HG03139 (cell line): ENCODE measurements around the gene KAT6B.

ENCODE experiments used
- ATAC-seq: cut with Tn5 transposase; IDR thresholded peaks from one replicate; pipeline ENCODE4 v1.9.1; 2021; ENCODE audit not compliant: unreplicated experiment

Gene KAT6B

GRCh38 chr10:74977913-74978847, 151.8 kb downstream of the KAT6B start:
- peak; percentile 75 for ATAC-seq

- ATAC-seq = no peak
Measured at GRCh38 chr10:74981831-74982633, 155.6 kb downstream of the KAT6B start.

GRCh38 chr10:74982634-74982982, 156.2 kb downstream of the KAT6B start:
- ATAC-seq = no peak

- no peak for ATAC-seq
Measured at GRCh38 chr10:74983383-74983782, 157.0 kb downstream of the KAT6B start.

GRCh38 chr10:74987339-74988053, 161.1 kb downstream of the KAT6B start:
- ATAC-seq = no peak

GRCh38 chr10:74988054-74988775, 161.8 kb downstream of the KAT6B start:
- ATAC-seq = no peak

GRCh38 chr10:74988832-74989561, 162.6 kb downstream of the KAT6B start:
- no peak for ATAC-seq

GRCh38 chr10:74991435-74991834, 165.0 kb downstream of the KAT6B start:
- no peak for ATAC-seq

- no peak for ATAC-seq
Measured at GRCh38 chr10:74992068-74992467, 165.7 kb downstream of the KAT6B start.

GRCh38 chr10:74993649-74994048, 167.2 kb downstream of the KAT6B start:
- no peak for ATAC-seq

- ATAC-seq = no peak
Measured at GRCh38 chr10:74994854-74995253, 168.5 kb downstream of the KAT6B start.

- no peak for ATAC-seq
Measured at GRCh38 chr10:74995806-74996205, 169.4 kb downstream of the KAT6B start.

GRCh38 chr10:74997163-74997562, 170.8 kb downstream of the KAT6B start:
- no peak for ATAC-seq

- ATAC-seq = peak; percentile 67
Measured at GRCh38 chr10:75000748-75001321, 174.4 kb downstream of the KAT6B start.

- ATAC-seq = no peak
Measured at GRCh38 chr10:75001715-75002350, 175.4 kb downstream of the KAT6B start.

- no peak for ATAC-seq
Measured at GRCh38 chr10:75002351-75002725, 175.9 kb downstream of the KAT6B start.

- no peak for ATAC-seq
Measured at GRCh38 chr10:75002967-75003594, 176.7 kb downstream of the KAT6B start.

GRCh38 chr10:75003891-75004290, 177.5 kb downstream of the KAT6B start:
- no peak for ATAC-seq

GRCh38 chr10:75007646-75008045, 181.2 kb downstream of the KAT6B start:
- no peak for ATAC-seq
